Measurements from ENCODE around the gene MEI4.

GRCh38 chr6:77786935-77787629, 134.2 kb downstream of the MEI4 start:
- no peak for TF ChIP-seq POLR2A (IDR thresholded peaks at IDR 0.05)
- TF ChIP-seq, protein P1, sequence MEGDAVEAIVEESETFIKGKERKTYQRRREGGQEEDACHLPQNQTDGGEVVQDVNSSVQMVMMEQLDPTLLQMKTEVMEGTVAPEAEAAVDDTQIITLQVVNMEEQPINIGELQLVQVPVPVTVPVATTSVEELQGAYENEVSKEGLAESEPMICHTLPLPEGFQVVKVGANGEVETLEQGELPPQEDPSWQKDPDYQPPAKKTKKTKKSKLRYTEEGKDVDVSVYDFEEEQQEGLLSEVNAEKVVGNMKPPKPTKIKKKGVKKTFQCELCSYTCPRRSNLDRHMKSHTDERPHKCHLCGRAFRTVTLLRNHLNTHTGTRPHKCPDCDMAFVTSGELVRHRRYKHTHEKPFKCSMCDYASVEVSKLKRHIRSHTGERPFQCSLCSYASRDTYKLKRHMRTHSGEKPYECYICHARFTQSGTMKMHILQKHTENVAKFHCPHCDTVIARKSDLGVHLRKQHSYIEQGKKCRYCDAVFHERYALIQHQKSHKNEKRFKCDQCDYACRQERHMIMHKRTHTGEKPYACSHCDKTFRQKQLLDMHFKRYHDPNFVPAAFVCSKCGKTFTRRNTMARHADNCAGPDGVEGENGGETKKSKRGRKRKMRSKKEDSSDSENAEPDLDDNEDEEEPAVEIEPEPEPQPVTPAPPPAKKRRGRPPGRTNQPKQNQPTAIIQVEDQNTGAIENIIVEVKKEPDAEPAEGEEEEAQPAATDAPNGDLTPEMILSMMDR (IDR thresholded peaks at IDR 0.05): no peak
